G401 (cell line): ENCODE measurements around the gene ZG16. TPM values are rescaled to one million over a fixed set of nuclear protein-coding genes. Genes with fewer than 3 reads are reported as not detected.

Experiments
- DNase-seq: peaks from one replicate; pipeline ENCODE4 v3.0.0-alpha.2; 2015; ENCODE audit warnings: low spot score
- in situ Hi-C: cut with HindIII; loops from 2 replicates; pipeline ENCODE4 v1.10.0; 2016; ENCODE audit warnings: low sequenced_read_pairs, mixed read lengths
- total RNA-seq: library from RNA; depleted of rRNA; stranded (reverse); fragments of >200 nt; shearing (Covaris generic); gene quantifications from 2 replicates; pipeline ENCODE4 v1.2.3, GENCODE V29; 2014

ZG16 gene
- total RNA-seq, 1 experiment from 2014 or later, result not detected

DNA sequence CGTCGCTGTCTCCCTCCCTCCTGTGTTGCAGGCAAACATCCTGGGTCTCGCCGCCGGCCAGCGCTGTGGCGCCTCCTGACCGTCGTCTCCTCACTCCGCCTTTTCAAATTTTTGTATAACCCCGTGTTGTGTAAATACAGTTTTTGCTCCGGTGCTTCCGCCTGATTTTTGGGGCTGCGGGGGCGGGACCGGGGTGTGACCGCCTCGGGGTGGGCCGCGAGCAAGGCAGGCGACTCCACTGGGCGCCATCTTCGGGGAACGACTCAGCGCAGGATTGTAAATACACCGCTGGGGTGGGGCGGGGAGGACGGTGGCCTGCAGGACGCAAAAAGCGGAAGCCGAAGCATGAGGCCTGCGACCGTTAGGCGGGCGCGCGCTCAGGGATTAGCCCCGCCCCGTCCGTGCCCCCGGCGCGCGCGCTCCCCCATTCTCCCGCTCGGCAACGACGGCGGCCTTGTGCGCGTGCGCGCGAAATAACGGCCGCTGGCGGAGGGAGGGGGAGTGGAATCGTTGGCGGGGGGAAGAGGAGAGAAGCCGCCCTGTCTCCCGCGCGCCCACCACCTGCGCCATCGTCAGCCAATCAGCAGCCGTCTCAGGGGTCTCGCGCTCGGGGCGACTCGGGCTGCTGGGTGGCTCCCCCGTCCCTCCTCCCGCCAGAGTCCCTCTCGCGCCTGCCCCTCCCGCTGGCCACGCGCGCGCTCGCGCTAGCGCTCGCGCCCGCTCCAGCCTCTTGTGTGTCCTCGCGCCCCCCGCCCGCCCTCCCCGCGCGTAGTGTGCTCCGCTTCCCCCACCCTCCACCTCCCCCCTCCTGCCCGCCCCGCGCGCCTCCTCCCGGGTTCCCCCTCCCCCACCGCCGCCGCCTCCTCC is 27.4 kb downstream of the ZG16 start:
- in situ Hi-C loops, result no loop called here
- DNase-seq, result peak; percentile 96

- in situ Hi-C loops, result no loop called here
- DNase-seq, result no peak
Measured at GRCh38 chr16:29806099-29806579, 28.1 kb downstream of the ZG16 start, which contains the start of gene MAZ. TSS of gene MAZ (plus strand) at chr16:29806529. CDS start at chr16:29806702, 173 bp downstream.

DNA sequence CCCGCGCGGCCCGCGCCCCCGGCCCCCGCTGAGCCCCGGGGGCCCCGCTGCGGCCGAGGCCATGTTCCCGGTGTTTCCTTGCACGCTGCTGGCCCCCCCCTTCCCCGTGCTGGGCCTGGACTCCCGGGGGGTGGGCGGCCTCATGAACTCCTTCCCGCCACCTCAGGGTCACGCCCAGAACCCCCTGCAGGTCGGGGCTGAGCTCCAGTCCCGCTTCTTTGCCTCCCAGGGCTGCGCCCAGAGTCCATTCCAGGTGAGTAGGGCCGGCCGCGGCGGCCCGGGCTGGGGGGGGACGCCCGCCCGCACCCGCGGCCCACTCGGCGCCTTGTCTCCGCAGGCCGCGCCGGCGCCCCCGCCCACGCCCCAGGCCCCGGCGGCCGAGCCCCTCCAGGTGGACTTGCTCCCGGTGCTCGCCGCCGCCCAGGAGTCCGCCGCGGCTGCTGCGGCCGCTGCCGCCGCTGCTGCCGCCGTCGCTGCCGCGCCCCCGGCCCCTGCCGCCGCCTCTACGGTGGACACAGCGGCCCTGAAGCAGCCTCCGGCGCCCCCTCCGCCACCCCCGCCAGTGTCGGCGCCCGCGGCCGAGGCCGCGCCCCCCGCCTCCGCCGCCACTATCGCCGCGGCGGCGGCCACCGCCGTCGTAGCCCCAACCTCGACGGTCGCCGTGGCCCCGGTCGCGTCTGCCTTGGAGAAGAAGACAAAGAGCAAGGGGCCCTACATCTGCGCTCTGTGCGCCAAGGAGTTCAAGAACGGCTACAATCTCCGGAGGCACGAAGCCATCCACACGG is 28.8 kb downstream of the ZG16 start:
- in situ Hi-C loops, result no loop called here
- no peak for DNase-seq

DNA sequence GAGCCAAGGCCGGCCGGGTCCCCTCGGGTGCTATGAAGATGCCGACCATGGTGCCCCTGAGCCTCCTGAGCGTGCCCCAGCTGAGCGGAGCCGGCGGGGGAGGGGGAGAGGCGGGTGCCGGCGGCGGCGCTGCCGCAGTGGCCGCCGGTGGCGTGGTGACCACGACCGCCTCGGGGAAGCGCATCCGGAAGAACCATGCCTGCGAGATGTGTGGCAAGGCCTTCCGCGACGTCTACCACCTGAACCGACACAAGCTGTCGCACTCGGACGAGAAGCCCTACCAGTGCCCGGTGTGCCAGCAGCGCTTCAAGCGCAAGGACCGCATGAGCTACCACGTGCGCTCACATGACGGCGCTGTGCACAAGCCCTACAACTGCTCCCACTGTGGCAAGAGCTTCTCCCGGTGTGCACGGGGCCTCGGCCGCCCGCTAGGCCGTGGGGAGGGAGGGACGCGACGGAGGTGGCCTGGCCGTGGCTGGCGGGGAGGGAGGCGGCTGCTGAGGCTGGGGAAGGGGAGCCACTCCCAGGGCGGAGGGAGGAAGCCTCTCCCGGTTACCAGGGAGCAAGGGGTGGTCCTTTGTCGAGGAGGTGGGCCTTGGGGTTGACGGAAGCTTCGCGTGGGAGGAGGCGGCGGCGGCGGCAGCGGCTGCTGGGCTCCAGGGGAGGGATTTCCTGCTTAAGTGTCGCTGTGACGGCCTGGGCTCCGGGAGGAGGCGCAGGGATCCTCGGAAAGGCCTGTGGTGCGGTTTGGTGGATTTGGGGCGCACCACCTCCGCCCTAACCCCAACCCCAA is 29.6 kb downstream of the ZG16 start:
- peak; percentile 91 for DNase-seq
- in situ Hi-C loops, result no loop called here

DNA sequence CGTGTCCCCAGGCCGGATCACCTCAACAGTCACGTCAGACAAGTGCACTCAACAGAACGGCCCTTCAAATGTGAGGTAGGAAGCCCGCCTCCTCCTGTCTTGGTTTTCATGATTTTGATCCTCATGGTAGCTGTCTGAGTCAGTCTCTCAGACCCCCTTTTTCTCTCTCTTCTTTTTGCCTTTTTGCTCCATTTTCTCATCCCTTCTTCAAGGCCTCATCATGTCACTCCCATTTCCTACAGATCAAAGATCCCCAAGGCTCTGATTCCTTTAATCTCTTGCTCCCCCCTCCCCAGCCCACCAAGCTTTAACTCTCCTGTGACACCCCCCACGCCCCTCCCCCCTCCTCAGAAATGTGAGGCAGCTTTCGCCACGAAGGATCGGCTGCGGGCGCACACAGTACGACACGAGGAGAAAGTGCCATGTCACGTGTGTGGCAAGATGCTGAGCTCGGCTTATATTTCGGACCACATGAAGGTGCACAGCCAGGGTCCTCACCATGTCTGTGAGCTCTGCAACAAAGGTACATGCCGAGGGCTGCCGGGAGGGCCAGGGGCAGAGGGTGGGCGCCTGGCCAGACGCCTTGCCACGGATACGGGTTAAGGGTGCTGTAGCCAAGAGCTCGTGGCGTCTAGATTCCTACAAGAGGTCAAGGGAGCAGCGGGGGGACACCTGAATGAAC is 30.3 kb downstream of the ZG16 start:
- DNase-seq, result no peak
- in situ Hi-C loops, result no loop called here

DNA sequence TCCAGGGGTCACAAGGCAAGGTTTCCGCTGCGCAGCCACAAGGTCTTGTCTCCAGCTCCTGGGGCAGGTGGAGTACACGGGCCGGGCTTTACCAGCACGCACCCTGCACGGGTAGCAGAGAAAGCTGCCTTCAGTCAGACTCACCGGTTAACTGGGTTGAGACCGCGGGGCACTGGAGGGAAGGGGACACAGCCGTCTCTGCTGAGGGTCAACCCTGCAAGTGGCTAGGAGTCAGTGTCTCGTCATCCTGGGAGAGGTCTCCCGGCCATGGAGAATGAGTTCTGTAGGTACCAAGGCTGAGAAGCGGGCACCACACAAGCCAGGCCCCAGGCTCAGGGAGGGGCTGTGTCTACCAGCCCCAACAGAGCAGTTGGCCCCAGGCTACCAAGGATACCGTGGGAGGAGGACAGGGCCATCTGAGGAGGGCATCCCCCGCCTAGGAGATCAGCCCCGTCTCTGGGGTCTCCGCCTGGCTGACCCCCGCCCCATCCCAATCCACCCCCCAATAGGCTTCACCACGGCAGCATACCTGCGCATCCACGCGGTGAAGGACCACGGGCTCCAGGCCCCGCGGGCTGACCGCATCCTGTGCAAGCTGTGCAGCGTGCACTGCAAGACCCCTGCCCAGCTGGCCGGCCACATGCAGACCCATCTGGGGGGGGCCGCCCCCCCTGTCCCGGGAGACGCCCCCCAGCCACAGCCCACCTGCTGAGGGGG is 31.1 kb downstream of the ZG16 start:
- no peak for DNase-seq
- in situ Hi-C loops, result no loop called here

- in situ Hi-C loops, result no loop called here
- no peak for DNase-seq
Measured at GRCh38 chr16:29809850-29810698, 32.0 kb downstream of the ZG16 start.

DNA sequence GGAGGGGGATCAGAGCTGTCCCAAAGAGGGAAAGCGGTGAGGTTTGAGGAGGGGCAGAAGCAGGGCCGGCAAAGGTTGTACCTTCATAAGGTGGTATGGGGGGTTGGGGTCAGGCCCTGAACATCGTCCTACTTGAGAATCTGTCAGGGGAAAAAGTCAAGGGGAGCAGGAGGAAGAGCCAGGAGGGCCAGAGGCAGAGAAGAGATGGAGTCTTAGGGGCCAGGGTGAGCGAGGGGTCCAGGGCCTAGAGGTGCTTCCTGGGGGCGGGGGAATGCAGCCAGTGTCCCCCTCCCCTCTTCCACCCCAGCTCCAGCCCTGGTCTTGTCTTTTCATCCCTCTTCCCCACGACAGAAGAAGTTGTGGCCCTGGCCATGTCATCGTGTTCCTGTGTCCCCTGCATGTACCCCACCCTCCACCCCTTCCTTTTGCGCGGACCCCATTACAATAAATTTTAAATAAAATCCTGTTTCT is 32.7 kb downstream of the ZG16 start:
- in situ Hi-C loops, result no loop called here
- DNase-seq, result no peak

- DNase-seq, result peak; percentile 98
- in situ Hi-C loops, result no loop called here
Measured at GRCh38 chr16:29811170-29811895, 33.3 kb downstream of the ZG16 start.

GRCh38 chr16:29811896-29812665 is 34.0 kb downstream of the ZG16 start, which contains the start of gene PRRT2:
TSS of gene PRRT2 (plus strand) at chr16:29812193. CDS start at chr16:29813055, 862 bp downstream.
- peak; percentile 90 for DNase-seq
- in situ Hi-C loops, result no loop called here

DNA sequence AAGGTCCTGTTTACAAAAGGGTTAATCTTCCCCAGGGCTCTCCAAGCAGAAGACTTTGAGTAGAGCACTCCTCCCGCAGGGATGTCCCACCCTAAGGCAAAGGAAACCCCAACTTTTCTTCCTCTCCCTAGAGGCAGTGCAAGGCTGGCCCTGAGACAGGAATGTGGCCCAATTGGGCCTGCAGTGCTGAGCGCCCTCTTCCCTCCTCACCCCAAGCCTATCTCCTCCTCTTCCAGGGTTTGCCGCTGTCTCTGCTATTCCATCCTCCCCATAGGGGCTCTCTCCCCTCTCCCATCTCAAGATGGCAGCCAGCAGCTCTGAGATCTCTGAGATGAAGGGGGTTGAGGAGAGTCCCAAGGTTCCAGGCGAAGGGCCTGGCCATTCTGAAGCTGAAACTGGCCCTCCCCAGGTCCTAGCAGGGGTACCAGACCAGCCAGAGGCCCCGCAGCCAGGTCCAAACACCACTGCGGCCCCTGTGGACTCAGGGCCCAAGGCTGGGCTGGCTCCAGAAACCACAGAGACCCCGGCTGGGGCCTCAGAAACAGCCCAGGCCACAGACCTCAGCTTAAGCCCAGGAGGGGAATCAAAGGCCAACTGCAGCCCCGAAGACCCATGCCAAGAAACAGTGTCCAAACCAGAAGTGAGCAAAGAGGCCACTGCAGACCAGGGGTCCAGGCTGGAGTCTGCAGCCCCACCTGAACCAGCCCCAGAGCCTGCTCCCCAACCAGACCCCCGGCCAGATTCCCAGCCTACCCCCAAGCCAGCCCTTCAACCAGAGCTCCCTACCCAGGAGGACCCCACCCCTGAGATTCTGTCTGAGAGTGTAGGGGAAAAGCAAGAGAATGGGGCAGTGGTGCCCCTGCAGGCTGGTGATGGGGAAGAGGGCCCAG is 34.9 kb downstream of the ZG16 start:
- in situ Hi-C loops, result no loop called here
- DNase-seq, result no peak

- DNase-seq, result no peak
- in situ Hi-C loops, result no loop called here
Measured at GRCh38 chr16:29813644-29814562, 35.8 kb downstream of the ZG16 start.

GRCh38 chr16:29814592-29814991 is 36.5 kb downstream of the ZG16 start:
- DNase-seq, result no peak
- in situ Hi-C loops, result no loop called here
